ENCODE measurements around the gene CTNNBL1. TPM values are rescaled to one million over a fixed set of nuclear protein-coding genes. Genes with fewer than 3 reads are reported as not detected.

Gene CTNNBL1
- total RNA-seq, 1 donor: 23.3 TPM

GRCh38 chr20:37759052-37759553, 65.3 kb downstream of the CTNNBL1 start:
- no peak for DNase-seq (ENCODE audit: low read depth)
- H3K4me3 ChIP-seq (ENCODE audit: low read depth, low read length): no peak overlapping the region
- no peak for TF ChIP-seq CTCF (IDR thresholded peaks at IDR 0.05; ENCODE audit: insufficient read depth, low read depth, low read length)

- no peak overlapping the region for H3K4me3 ChIP-seq (ENCODE audit: low read depth, low read length)
- TF ChIP-seq CTCF (IDR thresholded peaks at IDR 0.05; ENCODE audit: insufficient read depth, low read depth, low read length): no peak
- no peak for DNase-seq (ENCODE audit: low read depth)
Measured at GRCh38 chr20:37759761-37760209, 66.0 kb downstream of the CTNNBL1 start.

- no peak for DNase-seq (ENCODE audit: low read depth)
Measured at GRCh38 chr20:37760322-37760721, 66.5 kb downstream of the CTNNBL1 start.

GRCh38 chr20:37762716-37763485, 69.1 kb downstream of the CTNNBL1 start:
- H3K4me3 ChIP-seq (ENCODE audit: low read depth, low read length): no peak overlapping the region
- DNase-seq (ENCODE audit: low read depth): no peak
- TF ChIP-seq CTCF (IDR thresholded peaks at IDR 0.05; ENCODE audit: insufficient read depth, low read depth, low read length): no peak

More at GRCh38 chr20:37760322-37760721, 66.5 kb downstream of the CTNNBL1 start:
- TF ChIP-seq CTCF (IDR thresholded peaks at IDR 0.05; ENCODE audit: insufficient read depth, low read depth, low read length): no peak
- H3K4me3 ChIP-seq (ENCODE audit: low read depth, low read length): no peak overlapping the region

GRCh38 chr20:37764333-37764935, 70.6 kb downstream of the CTNNBL1 start:
- DNase-seq (ENCODE audit: low read depth): no peak
- no peak for TF ChIP-seq CTCF (IDR thresholded peaks at IDR 0.05; ENCODE audit: insufficient read depth, low read depth, low read length)
- no peak overlapping the region for H3K4me3 ChIP-seq (ENCODE audit: low read depth, low read length)

- DNase-seq (ENCODE audit: low read depth): no peak
- H3K4me3 ChIP-seq (ENCODE audit: low read depth, low read length): no peak overlapping the region
- TF ChIP-seq CTCF (IDR thresholded peaks at IDR 0.05; ENCODE audit: insufficient read depth, low read depth, low read length): no peak
Measured at GRCh38 chr20:37770908-37771307, 77.1 kb downstream of the CTNNBL1 start.

Measured in fibroblast of villous mesenchyme (primary cell).